ENCODE measurements around the gene NRL.

DNA sequence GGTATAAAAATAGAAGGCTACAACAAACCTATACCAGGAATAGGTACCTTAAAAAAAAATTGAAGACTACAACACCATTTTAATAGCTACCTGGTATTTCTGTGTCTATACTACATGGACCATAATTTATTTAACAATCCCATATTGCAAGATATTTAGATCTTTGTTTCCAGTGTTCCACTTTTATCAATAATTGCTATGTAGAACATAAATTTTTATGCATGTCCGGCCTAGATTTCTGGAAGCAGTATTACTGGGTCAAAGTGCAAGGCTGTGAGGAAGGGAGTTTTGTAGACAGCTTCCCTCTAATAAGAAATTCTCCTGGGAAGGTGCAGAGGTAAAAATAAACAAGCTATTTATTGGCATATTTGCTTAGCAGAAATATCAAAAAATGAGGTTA is 4.2 kb downstream of the NRL start:
- TF ChIP-seq POLR2AphosphoS5 (IDR thresholded peaks at IDR 0.05) (no peak), CTCF (IDR thresholded peaks at IDR 0.05) (no peak)

Measured in esophagus muscularis mucosa (tissue), 3 donors.